HG02970 (cell line): ENCODE measurements around the gene CLSTN1.
A peak's percentile ranks its signal among the peaks of the same experiment; 100 is the strongest.
"Not testable (repeated sequence)": the region's sequence is repeated elsewhere in the genome, so short reads cannot be mapped to it uniquely, and the experiment has no call there.

Source experiments
- ATAC-seq: cut with Tn5 transposase; IDR thresholded peaks from one replicate; pipeline ENCODE4 v1.9.1; 2021; ENCODE audit warnings: mild to moderate bottlenecking, moderate library complexity, moderate number of reproducible peaks; ENCODE audit not compliant: unreplicated experiment, low FRiP score

The CLSTN1 gene

DNA sequence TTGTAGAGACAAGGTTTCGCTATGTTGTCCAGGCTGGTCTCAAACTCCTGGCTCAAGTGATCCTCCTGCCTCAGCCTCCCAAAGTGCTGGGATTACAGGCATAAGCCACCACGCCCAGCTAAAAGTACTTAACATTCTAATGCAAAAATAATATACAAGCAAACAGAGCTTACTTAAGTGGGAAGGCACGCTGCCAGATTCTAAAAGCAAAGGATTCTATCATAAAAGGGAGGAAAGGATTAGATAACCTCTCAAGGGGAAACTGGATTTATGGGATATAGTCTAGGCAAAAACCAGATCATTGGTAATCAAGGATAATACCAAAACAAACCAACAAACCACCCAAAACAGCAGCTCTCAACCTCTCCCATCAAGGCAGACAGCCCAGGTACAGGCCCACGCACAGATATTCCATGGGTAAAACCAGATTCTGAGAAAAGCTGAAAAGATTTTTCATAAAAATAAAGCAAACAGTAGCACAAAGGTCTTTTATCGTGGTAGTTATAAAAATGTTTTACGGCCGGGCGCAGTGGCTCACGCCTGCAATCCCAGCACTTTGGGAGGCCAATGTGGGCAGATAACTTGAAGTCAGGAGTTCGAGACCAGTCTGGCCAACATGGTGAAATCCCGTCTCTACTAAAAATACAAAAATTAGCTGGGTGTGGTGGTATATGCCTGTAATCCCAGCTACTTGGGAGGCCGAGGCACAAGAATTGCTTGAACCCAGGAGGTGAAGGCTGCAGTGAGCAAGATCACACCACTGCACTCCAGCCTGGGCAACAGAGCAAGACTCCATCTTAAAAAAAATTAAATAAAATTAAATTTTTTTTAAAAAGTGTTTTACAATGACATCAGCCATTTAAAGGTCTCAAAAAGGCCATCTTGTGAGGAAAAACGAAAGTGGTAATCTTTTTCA, 20.5 kb downstream of the CLSTN1 start:
- ATAC-seq: not testable (repeated sequence)

DNA sequence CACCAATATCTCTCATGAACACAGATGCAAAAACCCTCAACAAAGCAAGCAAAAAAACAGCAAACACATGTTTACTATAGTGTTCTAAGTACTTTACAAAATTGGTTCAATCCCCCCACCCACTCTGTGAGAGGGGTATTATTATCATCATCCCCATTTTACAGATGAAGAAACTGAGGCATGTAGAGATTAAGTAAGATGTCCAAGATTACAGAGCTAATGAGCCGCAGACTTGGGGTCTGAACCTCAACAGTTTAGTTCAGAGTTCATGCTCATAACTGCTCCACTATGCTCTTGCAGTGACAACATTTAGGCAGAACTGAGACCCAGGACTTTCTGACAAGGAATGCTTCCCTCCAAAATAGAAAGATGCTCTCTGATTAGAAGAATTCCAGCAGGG, 21.9 kb downstream of the CLSTN1 start:
- no peak for ATAC-seq

DNA sequence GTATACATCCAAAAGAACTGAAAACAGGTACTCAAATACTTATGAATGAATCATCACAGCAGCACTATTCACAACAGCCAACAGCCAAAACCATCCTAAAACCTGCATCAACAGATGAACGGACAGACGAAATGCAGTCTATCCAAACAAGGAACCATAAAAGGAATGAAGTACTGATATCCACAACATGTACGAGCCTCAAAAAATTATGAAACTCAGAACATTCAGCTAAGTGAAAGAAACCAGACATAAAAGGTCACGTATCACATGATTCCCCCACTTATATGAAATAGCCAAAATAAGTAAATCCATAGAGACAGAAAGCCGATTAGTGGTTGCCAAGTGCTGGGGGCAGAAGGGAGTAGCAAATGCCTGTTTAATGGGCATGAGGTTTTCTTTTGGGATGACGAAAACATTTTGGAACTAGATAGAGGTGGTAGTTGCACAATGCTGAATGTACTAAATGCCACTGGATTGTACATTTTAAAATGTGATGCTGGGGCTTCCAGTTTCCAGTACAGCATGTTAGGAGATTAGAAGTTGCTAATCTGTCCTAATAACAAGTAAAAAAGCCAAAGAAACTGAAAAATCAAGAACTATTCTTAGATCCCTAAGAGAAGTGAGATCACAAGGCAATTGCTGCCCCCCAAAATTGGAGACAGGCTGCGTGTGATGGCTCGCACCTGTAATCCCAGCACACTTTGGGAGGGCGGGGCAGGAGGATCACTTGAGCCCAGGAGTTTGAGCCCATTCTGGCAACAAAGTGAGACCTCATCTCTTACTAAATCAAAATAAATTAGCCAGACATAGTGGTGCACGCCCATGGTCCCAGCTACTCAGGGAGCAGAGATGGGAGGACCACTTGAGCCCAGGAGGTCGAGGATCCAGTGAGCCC, 25.3 kb downstream of the CLSTN1 start:
- no peak for ATAC-seq

DNA sequence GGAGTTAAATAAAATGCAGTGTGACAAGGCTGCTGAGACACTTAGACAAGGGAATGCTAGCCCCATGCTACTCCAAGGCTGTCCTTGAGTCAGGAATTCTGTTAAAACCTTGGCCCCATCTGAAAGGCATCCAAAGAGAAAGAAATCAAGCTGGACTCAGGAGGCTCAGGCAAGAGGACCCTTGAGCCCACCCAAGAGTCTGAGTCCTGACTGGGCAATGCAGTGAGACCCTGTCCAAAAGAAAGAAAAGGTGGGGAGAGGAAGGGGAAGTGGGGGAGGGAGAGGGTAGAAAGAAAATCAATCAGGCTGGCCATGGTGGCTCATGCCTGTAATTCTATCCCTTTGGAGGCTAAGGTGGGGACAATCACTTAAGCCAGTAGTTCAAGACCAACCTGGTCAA, 26.7 kb downstream of the CLSTN1 start:
- ATAC-seq: no peak

DNA sequence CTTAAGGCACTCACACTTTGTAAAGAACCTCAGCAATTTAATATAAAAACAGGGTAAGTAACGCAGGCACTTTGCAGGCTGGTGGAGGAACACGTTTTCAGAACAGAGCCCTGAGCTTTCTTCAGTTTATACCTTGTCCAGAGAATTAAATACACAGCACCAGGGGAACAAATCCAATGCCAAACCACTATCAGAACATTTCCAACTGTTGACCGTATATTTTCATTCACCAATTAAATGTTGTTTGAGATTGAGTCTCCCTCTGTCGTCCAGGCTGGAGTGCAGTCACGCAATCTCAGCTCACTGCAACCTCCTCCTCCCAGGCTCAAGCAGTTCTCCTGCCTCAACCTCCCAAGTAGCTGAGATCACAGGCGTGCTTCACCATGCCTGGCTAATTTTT, 29.7 kb downstream of the CLSTN1 start:
- no peak for ATAC-seq

DNA sequence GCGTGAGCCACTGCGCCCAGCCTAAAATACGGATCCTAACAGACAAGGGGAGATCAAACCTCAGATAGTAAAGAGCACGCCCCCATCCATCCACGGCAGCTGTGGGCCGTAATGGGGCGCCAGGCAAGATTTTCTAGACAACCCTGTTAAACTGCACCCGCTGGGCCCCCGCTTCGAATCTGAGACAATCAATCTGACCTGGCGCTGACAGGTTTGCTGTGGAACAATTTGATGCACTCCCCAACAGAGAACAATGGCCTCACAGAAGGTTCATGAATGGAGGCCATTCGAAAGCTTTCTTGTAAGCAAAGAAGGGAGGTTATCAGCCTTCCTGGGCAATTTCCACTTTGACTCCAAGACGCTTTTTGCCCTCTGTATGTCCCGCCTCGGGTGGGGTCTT, 30.5 kb downstream of the CLSTN1 start:
- no peak for ATAC-seq

DNA sequence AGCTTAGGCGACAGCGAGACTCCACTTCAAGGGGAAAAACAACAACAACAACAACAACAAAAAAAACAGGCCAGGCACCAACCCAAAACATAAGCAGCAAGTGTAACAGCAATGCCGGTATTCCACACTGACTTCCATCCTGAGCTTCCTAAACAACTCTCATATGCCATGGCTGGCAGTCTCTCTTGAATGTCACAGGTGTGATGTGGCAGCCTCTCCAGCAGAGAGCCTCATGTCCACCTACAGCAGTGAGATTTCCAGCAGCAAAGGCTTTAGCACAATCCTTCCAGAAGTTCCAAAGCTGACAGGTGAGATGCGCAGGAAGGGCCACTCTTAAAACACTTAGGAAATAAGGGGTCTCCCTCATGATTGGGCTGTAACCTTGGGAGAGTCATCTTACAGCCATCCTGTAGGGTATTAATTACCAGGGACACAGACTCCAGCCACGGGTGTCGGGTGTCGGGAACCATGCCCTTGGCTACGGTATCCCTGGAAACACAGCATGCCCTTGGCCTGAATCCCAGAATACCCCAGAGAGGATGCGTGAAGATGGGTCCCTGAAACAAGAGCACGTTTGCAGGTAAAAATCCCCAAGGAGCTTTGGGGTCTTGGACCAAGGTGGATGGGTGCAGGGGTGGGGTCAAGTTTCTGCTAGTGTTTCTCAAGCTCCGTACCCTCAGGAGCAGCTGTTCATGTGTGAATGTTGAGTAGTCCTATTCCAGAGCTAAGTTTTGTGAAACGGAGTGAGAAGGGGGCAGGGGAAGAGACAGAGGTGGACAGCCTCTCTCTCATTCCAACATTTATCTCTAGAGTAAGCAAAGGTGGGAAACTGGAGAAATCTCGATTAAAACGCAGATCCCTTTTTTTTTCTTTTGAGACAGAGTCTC, 31.4 kb downstream of the CLSTN1 start:
- no peak for ATAC-seq

DNA sequence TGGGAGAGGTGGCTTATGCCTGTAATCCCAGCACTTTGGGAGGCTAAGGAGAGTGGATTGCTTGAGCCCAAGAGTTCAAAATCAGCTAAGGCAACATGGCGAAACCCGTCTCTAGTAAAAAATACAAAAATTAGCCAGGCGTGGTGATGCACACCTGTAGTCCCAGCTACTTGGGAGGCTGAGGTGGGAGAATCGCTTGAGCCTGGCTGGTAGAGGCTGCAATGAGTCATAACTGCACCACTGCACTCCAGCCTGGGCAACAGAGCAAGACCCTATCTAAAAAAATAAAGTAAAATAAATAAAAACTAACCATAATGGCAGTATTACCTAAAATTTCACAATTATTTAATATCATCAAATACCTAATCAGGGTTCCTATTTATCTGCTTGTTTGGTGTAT, 34.1 kb downstream of the CLSTN1 start:
- ATAC-seq: not testable (repeated sequence)

DNA sequence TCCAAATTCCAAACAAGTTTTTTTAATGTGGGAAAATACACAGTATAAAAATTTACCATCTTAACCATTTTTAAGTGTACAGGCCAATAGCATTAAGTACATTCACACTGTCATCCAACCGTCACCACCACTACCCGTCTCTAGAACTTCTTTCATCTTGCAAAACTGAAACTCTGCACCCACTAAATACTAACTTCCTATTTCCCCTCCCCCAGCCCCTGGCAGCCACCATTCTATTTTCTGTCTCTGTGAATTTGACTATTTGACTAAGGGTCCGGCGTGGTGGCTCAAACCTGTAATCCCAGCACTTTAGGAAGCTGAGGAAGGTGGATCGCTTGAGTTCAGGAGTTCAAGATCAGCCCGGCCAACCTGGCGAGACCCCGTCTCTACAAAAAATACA, 36.1 kb downstream of the CLSTN1 start:
- peak; percentile 61 for ATAC-seq

DNA sequence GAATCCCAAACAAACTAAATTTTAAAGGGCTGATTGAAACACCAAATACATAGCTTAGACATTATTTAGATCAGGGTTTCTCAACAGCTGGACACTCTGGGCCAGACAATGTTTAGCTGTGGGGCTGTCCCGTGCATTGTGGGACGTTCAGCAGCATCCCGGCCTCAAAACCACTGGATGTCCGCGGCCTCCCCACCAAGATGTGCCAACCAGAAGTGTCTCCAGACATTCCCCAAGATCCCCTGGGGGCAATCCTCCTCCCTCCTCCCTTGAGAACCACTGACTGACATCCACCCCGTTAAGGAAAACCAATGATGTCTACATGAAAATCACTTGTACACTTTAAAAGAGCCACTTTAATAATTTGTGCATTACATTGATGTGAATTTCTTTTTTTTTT, 38.4 kb downstream of the CLSTN1 start:
- ATAC-seq: no peak

DNA sequence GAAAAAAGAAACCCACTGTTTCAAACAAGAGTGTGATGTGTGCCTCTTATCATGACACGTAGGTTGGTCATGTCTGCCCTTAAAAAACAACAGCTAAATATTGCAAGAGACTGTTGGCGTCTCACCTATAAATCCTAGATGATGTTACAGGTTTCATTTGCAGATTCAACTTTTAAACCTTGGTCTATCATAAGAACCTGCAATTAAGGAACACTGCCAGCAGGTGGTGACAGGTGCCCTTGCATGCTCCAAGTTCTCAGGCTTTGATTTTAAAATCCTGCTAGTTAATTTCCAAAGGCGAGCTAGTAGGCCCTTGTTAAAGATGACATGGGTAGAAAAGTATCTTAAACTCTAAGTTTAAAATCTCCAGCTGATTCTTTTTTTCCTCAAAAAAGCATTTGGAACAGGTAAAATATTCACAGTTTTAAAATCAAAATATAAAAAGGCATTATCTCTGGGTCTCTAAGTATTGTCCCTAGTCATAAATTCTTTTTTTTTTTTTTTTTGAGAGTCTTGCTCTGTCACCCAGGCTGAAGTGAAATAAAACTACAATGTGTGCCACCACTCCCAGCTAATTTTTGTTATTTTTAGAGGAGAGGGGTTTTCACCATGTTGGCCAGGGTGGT, 39.1 kb downstream of the CLSTN1 start:
- ATAC-seq: no peak

DNA sequence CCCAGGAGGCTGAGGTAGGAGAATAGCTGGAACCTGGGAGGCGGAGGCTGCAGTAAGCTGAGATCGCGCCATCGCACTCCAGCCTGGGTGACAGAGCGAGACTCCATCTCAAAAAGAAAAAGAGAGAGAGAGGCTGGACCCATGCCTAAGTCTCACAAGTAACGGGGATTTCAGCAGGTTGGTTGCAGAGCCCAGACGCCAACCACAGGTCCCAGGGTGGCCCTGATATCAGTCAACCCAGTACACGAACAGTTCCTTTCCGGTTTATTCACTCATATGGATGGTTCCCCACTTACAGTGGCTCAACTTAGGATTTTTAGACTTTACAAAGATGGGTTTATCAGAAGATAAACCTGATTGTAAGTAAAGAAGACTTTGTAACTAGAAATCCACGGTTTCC, 40.9 kb downstream of the CLSTN1 start:
- ATAC-seq: no peak

DNA sequence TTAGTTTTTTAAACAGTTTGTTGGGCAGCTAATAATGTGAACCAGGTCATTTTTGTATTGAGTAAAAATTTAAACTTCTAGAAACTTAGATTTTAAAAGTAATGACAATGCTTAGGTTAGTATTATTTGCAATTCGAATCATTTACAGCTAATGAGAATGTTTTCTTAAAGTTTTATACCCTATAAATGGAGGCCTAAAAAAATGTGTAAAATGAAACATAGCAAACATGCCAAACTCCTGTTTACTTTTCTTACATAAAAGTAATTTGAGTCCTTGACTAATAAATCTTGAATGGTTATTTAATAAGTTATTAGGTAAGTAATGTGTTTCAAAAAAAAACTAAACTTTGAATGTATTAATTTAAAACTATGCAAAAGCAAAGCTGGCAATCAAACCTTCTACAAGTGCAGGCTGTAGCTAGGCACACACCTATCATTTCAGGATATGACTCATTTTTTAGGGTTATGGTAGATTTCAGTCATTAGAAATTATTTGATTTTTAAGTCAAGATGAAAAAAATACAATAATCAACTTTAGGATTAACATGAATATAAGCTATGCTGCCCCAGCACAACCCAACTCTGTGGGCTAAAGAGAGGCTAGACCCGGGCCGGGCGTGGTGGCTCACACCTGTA, 41.5 kb downstream of the CLSTN1 start:
- ATAC-seq: no peak

DNA sequence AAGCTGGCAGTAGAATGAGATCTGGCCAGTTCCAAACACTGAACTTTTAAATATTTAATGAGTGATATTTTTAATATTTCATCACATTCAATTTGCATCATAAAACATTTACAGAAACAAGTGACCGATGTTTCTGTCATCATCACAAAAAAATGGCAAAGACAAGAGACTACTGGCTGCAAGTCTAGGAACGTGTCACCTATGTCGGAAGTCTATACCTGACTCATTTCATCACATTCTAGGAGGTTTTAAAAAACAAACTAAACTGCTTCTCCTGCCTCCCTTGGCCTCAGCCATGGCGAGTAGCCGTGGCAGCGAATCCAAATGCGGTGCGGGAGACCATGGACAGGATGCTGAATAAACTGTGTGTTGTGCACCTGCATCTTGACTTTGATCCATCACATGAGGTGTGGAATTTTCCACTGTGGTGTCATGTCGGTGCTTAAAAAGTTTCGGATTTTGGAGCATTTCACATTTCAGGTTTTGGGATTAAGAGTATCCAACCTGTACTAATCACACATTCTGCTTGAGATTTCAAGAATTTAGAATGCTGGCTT, 43.1 kb downstream of the CLSTN1 start:
- ATAC-seq: no peak

DNA sequence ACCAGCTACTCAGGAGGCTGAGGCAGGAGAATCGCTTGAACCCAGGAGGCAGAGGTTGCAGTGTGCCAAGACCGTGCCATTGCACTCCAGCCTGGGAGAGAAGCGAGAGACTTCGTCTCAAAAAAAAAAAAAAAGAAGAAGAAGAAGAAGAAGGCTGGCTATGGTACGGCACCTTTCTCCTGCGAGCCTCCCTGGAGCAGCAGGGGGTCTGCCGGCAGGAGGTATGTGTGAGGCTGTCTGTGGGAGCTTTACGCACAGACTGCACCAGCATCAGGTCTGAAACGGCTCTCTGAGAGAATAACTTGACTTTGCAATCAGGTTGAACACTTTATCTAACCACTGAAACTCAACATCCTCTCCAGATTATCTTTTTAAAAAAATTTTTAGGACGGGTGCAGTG, 44.9 kb downstream of the CLSTN1 start:
- ATAC-seq: no peak

DNA sequence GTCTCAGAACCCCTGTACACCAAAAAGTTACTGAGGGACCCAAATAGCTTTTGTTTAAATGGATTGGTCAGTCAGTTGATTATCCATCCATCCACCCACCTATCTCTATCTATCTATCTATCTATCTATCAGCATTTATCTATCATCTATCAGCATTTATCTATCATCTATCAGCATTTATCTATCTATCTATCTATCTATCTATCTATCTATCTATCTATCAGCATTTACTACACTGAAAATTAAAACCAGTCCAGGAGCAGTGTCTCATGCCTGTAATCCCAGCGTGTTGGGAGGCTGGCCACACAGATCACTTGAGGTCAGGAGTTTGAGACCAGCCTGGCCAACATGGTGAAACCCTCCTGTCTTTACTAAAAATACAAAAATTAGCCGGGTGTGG, 47.1 kb downstream of the CLSTN1 start:
- no peak for ATAC-seq

DNA sequence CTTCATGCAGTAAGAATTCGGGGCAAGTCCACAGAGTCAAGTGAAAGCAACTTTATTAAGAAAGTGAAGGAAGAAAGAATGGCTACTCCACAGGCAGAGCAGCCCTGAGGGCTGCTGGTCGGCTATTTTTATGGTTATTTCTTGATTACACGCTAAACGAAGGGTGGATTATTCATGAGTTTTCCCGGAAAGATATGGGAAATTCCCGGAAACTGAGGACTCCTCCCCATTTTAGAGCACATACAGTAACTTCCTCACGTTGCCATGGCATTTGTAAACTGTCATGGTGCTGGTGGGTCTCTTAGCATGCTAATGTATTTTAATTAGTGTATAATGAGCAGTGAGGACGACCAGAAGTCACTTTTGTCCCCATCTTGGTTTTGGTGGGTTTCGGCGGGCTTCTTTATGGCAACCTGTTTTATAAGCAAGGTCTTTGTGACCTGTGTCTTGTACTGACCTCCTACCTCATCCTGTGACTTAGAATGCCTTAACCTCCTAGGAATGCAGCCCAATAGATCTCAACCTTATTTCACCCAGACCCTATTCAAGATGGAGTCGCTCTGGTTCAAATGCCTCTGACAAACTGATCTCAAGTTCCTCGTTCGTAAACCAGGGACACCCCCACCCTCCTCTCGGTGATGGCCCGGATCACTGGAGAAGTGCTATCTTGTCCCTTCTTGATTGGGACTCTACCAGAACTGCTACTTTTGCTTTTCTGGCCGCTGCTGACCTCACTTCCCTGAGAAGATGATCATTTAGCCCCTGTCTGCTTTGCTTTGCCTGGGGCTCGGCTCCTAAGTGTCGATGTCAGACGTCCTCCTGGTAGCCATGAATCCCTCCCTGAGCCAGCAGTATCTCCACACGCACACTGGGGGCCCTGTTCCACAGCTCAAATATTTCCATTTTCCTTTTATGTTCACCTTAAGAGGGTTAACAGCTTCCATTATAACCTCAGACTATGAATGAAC, 48.8 kb downstream of the CLSTN1 start:
- no peak for ATAC-seq

DNA sequence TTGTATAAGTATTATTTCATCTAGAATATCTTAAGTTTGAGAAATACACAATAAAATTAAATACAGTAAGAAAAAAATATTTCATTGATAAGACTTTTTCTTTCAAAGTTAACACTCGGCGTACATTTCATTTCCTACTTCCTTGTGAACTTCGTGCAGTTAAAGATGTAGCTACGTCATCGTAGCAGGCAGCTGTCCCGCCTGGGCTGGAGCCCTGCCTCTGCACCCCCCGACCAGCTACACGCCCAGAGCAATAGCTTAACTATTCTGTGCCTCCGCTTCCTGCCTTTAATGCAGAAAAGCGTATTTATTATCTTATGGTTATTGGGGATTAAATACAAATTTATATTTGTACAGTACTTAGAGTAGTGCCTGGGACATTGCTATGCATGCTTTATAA, 53.5 kb downstream of the CLSTN1 start:
- no peak for ATAC-seq
